Smooth muscle cell of the brain vasculature (primary cell): ENCODE measurements around the gene DPP6.

Experiments used
- DNase-seq: peaks from one replicate; pipeline ENCODE4 v3.0.0-alpha.2; 2012; ENCODE audit warnings: low read depth, low spot score

DPP6 gene

DNA sequence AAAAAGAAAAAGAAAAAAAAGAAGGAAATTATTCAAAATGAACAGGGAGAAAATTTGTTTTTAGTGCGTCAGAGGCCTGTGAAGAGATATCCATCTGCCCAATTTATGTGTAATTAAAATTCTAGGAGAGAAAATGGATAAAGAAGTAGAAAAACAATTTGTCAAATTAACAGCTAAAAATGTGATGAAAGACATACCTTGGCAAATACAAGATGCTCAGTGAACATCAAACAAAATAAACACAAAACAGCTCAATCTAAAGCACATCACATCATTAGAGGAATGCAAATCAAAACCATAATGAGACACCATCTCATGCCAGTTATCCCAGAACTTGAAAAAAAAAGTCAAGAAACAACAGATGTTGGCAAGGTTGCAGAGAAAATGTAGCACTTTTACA is 477.9 kb downstream of the DPP6 start:
- no peak for DNase-seq

DNA sequence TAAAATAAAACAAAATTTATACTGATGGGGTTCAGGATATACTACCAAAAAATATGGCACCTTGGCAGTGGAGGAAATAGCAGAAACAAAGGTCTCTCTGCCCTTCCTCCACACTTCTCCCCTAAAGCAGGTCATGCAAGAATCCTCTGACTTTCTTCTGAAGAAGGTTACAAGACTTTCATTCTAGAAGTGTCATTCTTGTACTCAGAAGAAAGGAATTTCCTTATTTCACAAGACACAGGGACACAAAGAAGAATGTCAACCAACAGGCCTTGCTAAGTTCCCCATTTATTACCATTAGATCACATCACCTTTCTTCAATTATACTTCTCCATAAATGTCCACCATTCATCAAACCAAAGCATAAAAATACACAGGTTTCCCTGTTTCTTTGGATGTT is 480.6 kb downstream of the DPP6 start:
- no peak for DNase-seq

DNA sequence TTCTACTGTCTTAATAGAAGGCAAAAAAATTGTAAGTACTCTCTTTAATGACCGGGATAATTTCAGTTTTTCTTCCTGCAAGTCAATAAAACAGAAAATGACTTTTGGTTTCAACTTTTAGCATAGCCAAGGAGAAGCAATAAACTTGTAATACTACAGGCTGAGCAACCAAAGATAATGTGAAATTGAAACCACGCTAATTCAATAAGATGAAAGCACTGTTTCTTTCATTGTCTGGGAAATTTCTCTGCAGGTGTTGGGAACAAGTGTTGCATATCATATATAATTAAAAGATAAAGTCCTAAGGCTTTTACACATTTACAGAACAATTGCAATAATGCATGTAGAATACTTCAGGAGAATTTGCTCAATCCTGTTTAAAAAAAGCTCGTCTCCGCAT is 488.4 kb downstream of the DPP6 start:
- DNase-seq, result no peak

DNA sequence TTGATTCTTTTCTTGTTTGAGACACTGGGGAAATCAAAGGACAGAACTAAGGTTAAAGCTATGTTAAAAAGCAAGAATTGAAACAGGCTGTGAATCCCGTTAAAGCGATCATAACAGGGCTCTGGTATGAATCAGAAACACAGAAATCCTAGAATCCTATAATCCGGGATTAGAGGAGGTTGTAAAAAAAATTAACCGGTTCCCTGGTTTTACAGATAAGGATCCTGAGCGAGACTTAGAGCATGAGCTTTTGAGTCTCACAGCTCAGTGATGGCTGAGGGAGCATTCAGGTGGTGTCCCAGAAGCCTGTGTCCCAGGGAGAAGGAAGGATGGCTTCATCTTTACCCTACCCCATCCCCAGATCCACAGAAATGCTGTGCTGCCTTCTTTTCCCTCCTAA is 489.4 kb downstream of the DPP6 start:
- DNase-seq, result no peak

DNA sequence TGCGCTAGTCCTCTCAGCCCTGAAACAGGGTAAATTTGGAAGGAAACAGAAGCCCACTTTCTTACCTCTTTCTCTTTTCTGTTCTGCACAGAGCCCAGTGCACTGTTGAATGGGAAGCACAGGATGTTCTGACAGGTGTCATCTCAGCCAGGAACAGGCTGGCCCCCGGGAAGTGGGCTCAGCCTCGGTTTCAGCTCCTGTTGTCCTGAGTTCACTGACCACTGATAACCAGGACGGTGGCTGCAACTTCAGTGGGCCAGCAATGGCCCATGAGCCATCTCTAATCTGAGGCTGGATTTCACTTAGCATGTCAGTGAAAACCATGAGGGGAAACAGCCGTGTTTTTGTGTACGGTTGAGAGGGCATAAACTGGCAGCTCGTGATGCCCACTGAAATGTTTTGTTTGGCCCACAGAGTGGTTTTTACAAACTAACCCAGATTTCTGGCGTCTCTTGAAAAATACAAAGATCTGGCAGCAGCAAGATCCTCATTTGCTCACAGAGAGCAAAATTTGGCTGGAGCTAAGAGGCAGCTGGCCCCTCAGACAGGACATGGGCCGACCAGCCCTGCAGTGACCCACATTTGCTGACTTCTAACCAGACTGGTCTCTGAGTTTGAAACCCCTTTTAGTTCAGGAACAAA is 494.9 kb downstream of the DPP6 start:
- no peak for DNase-seq

DNA sequence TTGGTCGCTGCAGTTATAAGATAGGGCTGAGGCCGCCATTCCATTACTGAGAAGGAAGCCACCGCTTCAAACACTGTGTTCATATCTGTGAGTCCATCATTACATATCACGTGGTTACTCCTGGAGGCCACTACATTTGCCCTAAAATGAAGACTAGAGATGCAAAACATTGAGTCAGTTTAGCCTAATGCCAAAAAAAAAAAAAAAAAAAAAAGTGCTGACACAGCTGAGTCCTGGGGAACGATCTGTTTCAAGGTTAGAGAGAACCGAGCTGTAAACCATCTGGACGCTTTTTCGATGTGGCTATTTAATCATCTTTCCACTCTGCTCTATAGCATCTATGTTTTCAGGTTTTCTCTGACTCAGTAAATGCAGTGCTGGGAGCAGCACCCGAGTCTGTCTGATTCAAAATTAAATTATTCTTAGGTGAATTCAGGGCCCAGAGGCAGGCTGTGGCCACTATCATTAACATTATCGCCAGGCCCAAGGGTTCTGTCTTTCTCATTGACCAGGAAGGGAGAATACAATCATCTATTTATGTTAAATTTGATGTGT is 501.6 kb downstream of the DPP6 start:
- DNase-seq, result no peak

GRCh38 chr7:154559454-154559853 is 507.3 kb downstream of the DPP6 start:
- no peak for DNase-seq

GRCh38 chr7:154564676-154565075 is 512.5 kb downstream of the DPP6 start:
- DNase-seq, result no peak

DNA sequence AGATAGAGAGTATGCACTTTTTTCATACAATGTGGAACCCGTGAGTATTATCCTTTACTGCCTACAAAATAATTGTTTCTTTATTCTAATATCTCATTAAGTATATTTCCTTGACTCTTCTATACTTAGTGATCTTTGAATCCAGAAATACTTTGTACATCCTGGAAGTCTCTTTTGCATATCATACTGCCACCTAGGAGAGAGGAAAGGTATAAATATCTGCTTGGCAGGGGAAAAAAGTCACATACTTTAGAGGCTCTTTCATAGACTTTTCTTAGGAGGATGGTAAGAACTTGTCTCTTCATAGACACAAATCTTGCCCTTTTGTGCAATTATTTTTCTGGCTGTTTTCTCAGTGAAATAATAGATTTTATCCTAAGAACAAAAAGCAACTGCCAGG is 514.7 kb downstream of the DPP6 start:
- DNase-seq, result no peak

- DNase-seq, result no peak
Observed at GRCh38 chr7:154568346-154568745, 516.1 kb downstream of the DPP6 start.

GRCh38 chr7:154569916-154570315 is 517.7 kb downstream of the DPP6 start:
- DNase-seq, result no peak

GRCh38 chr7:154571772-154572171 is 519.6 kb downstream of the DPP6 start:
- DNase-seq, result no peak

DNA sequence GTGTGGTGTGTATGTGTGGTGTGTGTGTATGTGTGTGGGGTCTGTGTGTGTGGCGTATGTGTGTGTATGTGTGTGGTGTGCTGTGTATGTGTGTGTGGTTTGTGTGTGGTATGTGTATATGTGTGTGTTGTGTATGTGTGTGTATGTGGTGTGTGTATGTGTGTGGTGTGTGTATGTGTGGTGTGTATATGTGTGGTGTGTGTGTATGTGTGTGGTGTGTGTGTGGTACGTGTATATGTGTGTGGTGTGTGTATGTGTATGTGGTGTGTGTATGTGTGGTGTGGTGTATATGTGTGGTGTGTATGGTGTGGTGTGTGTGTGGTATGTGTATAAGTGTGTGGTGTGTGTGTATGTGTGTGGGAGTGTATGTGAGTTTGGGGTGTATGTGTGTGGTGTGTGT is 522.0 kb downstream of the DPP6 start:
- DNase-seq, result no peak

DNA sequence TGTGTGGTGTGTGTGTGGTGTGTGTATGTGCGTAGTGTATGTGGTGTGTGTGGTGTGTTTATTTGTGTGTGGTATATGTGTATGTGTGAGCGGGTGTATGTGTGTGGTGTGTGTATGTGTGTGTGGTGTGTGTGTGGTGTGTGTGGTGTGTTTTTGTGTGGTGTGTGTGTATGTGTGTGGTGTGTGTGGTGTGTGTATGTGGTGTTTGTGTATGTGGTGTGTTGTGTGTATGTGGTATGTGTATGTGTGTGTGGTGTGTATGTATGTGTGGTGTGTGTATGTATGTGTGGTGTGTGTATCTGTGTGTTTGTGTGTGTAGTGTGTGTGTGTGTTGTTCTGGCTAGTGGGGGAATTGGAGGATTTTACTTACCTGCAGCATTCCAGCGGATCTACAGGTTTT is 523.3 kb downstream of the DPP6 start:
- DNase-seq, result no peak

DNA sequence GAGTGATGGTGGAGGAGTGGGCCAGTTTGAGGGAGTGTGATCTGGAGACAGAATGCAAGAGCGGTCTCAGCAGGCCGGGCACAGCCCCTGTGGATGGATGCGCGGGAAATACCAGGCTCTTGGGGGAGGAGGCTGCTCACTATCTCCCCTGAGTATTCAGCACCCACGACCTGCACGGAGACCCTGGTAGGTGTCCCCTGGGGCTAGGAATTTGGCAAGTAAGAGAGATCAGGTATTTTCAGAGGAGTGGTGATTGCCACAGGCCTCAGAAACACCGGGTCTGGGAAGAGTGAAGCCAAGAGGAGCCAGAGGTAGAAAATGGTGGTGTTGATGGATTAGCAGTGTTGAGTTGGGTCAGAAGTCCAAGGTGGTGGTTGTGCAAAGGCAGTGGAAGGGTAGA is 524.4 kb downstream of the DPP6 start:
- no peak for DNase-seq

DNA sequence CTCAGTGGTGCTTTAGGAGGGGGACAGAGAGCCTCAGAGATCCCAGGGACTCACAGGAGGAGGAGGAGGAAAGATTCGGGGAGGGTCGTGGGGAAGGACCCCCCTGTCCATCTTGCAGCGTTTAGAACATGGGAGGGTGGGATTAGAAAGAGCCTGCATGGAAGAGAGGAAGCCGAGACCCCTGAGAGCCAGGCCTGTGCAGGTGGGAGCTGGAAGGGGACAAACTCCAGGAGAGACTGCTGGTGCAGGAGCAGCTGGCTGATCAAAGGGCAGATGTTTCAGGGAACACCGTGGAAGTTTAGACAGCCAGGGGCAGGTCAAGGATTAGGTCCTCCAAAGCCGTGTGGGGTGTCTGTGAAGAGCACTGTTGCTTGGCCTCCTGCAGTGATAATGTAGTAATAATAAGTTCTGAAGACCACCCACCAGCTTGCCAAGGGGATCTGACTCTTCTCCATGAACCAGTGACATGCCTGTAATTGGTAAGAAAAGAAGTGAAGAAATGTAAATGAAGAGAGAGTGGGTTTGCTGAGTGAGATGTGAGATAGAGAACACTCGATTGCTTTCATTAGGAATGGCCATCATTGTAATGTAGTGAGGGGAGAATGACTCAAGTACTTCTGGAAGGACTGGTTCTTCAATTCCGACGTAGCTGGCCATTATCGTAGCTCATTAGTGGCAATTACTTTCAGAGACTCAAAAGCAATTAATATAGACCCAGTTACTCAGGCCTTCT is 525.1 kb downstream of the DPP6 start:
- no peak for DNase-seq

DNA sequence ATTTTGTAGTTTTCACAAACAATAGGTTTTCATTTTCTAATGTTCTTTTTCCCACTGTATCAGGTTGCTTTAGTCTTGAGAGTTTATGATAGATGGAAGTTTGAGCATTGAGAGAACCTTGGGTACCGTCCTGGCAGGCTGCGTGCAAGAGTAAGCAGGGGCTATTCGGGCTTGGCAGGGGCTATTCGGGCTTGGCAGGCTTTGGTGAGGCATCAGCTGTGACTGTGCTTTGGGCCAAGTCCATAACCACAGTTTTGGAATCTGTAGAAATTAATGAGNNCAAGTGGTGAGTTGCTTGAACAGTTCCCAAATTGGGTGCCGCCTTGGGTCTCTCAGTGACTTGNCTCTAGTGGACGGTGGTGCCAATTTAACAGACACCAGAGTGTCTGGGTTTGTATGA is 526.1 kb downstream of the DPP6 start:
- no peak for DNase-seq

GRCh38 chr7:154579711-154580110 is 527.5 kb downstream of the DPP6 start:
- no peak for DNase-seq

DNA sequence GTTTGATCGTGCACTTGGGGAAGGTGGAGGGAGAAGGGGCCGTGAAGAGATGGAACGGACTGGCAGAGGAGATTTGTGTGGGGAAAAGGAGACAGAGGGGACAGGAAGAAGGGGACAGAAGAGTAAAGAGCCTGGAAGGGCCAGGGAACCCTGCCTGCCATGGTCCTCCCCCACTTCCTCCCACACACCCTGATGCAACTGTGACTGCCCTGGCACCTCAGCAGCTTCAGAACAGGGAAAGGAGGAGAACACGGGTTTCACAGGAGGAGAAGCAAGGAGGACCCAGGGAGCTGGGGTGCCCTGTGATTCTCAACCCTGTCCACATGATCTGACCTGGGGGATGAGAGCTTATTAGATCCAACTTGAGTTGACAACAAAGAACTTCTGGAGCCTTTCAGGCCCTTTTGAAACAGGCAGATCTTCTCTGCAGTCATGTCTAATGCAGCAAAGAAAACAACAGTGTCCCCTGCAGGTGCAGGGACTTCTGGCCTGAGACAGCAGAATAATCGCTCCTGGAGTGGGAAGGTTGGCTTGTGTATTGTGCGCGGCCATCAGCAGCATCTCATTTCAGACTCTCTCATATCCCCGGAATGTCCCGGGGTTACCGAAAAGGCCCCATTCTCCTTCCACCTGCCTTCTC is 529.2 kb downstream of the DPP6 start:
- DNase-seq, result no peak

DNA sequence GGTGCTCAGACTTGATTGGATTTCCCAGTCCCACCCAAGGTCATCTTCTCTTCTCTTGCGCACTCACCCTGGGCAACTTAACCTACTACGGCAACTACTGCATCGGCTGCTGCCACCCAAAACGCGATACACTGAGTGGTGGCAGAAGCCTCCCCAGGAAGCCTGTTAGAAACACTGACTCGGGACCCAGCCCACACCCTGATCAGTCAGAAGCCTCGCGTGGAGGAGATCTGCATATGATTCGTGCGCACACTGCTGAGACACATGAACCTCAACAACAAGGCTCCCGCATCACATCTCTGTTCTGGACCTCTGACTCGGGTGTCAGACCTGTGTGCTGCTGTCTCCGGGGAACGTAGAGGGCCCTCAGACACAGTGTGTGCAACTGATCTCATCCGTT is 531.3 kb downstream of the DPP6 start:
- DNase-seq, result no peak

- no peak for DNase-seq
Observed at GRCh38 chr7:154584352-154585252, 532.4 kb downstream of the DPP6 start.

- DNase-seq, result no peak
Observed at GRCh38 chr7:154587792-154588191, 535.6 kb downstream of the DPP6 start.
